ENCODE measurements around the gene HELLS.
"Not testable (repeated sequence)": the region's sequence is repeated elsewhere in the genome, so short reads cannot be mapped to it uniquely, and the experiment has no call there.

The HELLS gene

DNA sequence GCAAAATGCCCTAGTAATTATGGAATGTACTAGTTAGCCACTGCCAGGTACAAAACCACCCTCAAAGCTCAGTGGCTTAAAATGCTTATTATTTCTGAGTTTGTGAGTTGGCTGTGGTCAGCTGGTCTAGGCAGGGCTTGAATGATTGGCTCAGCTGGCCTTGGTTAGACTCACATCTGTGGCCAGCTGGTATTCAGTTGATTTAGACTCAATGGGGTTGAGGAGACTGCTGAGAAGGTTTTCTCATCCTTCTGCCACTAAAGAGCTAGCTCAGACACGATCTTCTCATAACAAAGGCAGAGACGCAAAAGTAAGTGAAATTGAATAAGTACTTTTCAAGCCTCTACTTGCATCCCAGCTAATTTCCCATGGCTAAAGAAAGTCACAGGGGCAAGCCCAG is 80.9 kb downstream of the HELLS start:
- no peak for DNase-seq (ENCODE audit: extremely low spot score)
- POLR2A ChIA-PET, result no interaction called here
- CTCF ChIA-PET, result no interaction called here
- no peak for TF ChIP-seq FOXM1 (IDR thresholded peaks at IDR 0.05; ENCODE audit: borderline replicate concordance)

DNA sequence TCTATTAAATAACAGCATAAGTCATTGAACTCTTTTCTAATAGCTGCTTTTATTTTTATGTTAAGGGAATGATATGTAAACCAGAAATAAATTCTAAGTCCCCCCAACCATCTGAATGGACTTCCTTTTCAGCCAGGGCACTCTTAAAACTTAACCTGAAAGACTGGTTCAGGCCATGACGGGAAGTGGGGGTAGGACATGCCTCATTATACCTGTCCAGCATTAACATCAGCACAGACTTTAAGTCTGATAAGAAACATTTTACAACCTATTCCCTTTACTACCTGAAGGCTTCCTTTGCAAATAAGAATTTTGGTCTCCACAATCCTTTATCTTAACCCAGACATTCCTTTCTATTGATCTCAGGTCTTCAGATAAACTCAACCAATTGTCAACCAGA is 81.9 kb downstream of the HELLS start:
- ChIA-PET CTCF (no interaction called here), POLR2A (no interaction called here)
- TF ChIP-seq ELF4 (IDR thresholded peaks at IDR 0.05), result no peak
- no peak for TF ChIP-seq ZNF384 (IDR thresholded peaks at IDR 0.05)
- no peak for TF ChIP-seq SUZ12 (IDR thresholded peaks at IDR 0.05)
- TF ChIP-seq BHLHE40 (IDR thresholded peaks at IDR 0.05; ENCODE audit: borderline replicate concordance), result no peak
- TF ChIP-seq HDGF (IDR thresholded peaks at IDR 0.05; ENCODE audit: borderline replicate concordance), result no peak
- no peak for TF ChIP-seq FOXM1 (IDR thresholded peaks at IDR 0.05; ENCODE audit: borderline replicate concordance)
- no peak for TF ChIP-seq CTBP1 (IDR thresholded peaks at IDR 0.05; ENCODE audit: borderline replicate concordance)
- no peak for TF ChIP-seq FOXK2 (IDR thresholded peaks at IDR 0.05)
- no peak for TF ChIP-seq L3MBTL2 (conservative IDR thresholded peaks at IDR 0.05)
- TF ChIP-seq SP1 (IDR thresholded peaks at IDR 0.05), result no peak
- TF ChIP-seq ARNT (IDR thresholded peaks at IDR 0.05), result no peak
- no peak for DNase-seq (ENCODE audit: extremely low spot score)

DNA sequence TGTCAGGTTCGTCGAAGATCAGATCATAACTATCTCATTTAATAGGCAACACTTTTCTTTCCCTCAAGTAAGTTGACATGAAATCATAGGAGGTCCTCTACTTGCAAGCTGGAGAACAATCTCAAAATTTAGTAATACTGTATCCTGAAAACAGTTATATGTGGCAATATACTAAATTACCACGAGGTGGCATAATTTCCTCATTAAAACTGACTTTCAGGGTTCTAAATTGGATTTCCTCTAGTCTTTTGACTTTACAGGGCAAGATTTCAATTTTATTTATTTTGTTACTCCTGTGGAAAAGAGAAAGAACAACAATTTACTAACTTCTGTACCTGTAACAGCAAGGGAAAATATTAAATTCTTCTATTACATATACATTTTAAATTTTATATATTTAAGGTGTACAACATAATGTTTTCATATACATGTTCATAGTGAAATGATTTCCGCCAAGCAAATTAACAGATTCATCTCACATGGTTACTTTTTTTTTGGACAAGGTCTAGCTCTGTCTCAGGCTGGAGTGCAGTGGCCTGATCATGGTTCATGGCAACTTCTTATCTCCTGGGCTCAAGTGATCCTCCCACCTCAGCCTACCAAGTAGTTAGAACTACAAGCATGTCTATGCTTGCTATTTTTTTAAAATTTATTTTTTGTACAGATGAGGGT is 84.6 kb downstream of the HELLS start:
- ChIA-PET POLR2A (no interaction called here), CTCF (interaction anchor here (0.6 to 0.7 kb wide), 3 partner anchors 10 to 743 kb away, joined by 3 read pairs; no protein-coding TSS in a partner anchor)
- DNase-seq (ENCODE audit: extremely low spot score), result peak; percentile 38
- TF ChIP-seq LEF1 (IDR thresholded peaks at IDR 0.05; ENCODE audit: borderline replicate concordance), result no peak
- no peak for TF ChIP-seq ZNF384 (IDR thresholded peaks at IDR 0.05)
- no peak for TF ChIP-seq FOXA1 (IDR thresholded peaks at IDR 0.05)
- TF ChIP-seq BHLHE40 (IDR thresholded peaks at IDR 0.05; ENCODE audit: borderline replicate concordance), result no peak
- TF ChIP-seq SP1 (IDR thresholded peaks at IDR 0.05), result no peak
- no peak for TF ChIP-seq FOXK2 (IDR thresholded peaks at IDR 0.05)
- no peak for TF ChIP-seq ARNT (IDR thresholded peaks at IDR 0.05)
- TF ChIP-seq ELF4 (IDR thresholded peaks at IDR 0.05), result no peak
- TF ChIP-seq FOXM1 (IDR thresholded peaks at IDR 0.05; ENCODE audit: borderline replicate concordance), result no peak
- TF ChIP-seq SUZ12 (IDR thresholded peaks at IDR 0.05), result no peak
- TF ChIP-seq TARDBP (IDR thresholded peaks at IDR 0.05), result no peak
- TF ChIP-seq, protein P1, sequence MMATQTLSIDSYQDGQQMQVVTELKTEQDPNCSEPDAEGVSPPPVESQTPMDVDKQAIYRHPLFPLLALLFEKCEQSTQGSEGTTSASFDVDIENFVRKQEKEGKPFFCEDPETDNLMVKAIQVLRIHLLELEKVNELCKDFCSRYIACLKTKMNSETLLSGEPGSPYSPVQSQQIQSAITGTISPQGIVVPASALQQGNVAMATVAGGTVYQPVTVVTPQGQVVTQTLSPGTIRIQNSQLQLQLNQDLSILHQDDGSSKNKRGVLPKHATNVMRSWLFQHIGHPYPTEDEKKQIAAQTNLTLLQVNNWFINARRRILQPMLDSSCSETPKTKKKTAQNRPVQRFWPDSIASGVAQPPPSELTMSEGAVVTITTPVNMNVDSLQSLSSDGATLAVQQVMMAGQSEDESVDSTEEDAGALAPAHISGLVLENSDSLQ (IDR thresholded peaks at IDR 0.05), result no peak
- TF ChIP-seq HDGF (IDR thresholded peaks at IDR 0.05; ENCODE audit: borderline replicate concordance), result no peak
- TF ChIP-seq CTBP1 (IDR thresholded peaks at IDR 0.05; ENCODE audit: borderline replicate concordance), result no peak
- no peak for TF ChIP-seq L3MBTL2 (conservative IDR thresholded peaks at IDR 0.05)
- TF ChIP-seq NFRKB (IDR thresholded peaks at IDR 0.05), result no peak

DNA sequence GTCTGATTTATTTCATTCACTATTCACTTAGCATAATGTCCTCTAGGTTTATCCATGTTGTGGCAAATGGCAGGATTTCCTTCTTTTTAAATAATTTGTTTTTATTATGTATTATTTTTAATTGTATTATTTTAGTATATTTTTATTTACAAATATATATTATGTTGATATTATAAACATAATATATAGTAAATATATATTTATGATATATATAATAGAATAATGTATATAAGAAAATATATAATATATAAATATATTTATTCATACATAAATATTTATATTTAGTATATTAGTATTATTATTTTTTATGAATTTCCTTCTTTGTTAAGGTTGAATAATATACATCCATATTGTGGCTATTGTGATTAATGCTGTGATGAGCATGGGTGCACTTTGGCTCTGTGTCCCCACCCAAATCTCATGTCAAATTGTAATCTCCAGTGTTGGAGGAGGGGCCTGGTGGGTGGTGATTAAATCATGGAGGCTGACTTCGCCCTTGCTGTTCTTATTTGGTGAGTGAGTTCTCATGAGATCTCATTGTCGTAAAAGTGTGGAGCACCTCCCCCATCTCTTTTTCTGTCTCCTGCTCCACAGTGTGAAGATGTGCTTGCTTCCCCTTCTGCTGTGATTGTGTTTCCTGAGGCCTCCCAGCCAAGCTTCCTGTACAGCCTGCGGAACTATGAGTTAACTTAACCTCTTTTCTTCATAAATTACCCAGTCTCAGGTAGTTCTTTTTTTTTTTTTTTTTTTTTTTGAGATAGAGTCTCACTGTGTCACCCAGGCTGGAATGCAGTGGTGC is 85.7 kb downstream of the HELLS start:
- ChIA-PET CTCF (interaction anchor here (0.6 to 0.7 kb wide), 2 partner anchors 12 to 721 kb away, joined by 3 read pairs; no protein-coding TSS in a partner anchor), POLR2A (no interaction called here)
- no peak for DNase-seq (ENCODE audit: extremely low spot score)
- TF ChIP-seq TARDBP (IDR thresholded peaks at IDR 0.05) (no peak), NFRKB (IDR thresholded peaks at IDR 0.05) (no peak), ZNF384 (IDR thresholded peaks at IDR 0.05) (no peak), BHLHE40 (IDR thresholded peaks at IDR 0.05; ENCODE audit: borderline replicate concordance) (no peak), FOXK2 (IDR thresholded peaks at IDR 0.05) (no peak), CTBP1 (IDR thresholded peaks at IDR 0.05; ENCODE audit: borderline replicate concordance) (no peak), ELF4 (IDR thresholded peaks at IDR 0.05) (no peak), SP1 (IDR thresholded peaks at IDR 0.05) (no peak), SUZ12 (IDR thresholded peaks at IDR 0.05) (no peak), L3MBTL2 (conservative IDR thresholded peaks at IDR 0.05) (no peak), FOXA1 (IDR thresholded peaks at IDR 0.05) (no peak), LEF1 (IDR thresholded peaks at IDR 0.05; ENCODE audit: borderline replicate concordance) (no peak), ARNT (IDR thresholded peaks at IDR 0.05) (no peak), FOXM1 (IDR thresholded peaks at IDR 0.05; ENCODE audit: borderline replicate concordance) (no peak), HDGF (IDR thresholded peaks at IDR 0.05; ENCODE audit: borderline replicate concordance) (no peak)
- TF ChIP-seq, protein P1 (IDR thresholded peaks at IDR 0.05), result no peak

DNA sequence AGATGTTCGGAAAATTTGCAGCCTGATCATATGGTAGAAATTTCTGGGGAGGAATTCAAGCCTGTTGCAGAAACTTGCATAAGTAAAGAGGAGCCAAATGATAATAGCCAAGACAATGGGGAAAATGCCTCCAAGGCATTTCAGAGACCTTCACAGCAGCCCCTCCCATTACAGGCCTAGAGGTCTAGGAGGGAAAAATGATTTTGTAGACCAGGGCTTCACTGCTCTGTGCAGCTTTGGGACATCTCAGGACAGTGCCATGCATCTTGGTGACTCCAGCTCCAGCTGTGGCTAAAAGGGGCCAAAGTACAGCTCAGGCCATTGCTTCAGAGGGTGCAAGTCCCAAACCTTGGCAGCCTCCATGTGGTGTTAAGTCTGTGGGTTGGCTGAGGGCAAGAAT is 87.4 kb downstream of the HELLS start:
- CTCF ChIA-PET, result no interaction called here
- TF ChIP-seq NFRKB (IDR thresholded peaks at IDR 0.05), result no peak
- TF ChIP-seq LEF1 (IDR thresholded peaks at IDR 0.05; ENCODE audit: borderline replicate concordance), result no peak
- TF ChIP-seq SUZ12 (IDR thresholded peaks at IDR 0.05), result no peak
- no peak for TF ChIP-seq CTBP1 (IDR thresholded peaks at IDR 0.05; ENCODE audit: borderline replicate concordance)
- TF ChIP-seq HDGF (IDR thresholded peaks at IDR 0.05; ENCODE audit: borderline replicate concordance), result no peak
- no peak for TF ChIP-seq FOXA1 (IDR thresholded peaks at IDR 0.05)
- TF ChIP-seq FOXK2 (IDR thresholded peaks at IDR 0.05), result no peak
- TF ChIP-seq ZNF384 (IDR thresholded peaks at IDR 0.05), result no peak
- TF ChIP-seq, protein P1 (IDR thresholded peaks at IDR 0.05), result no peak
- TF ChIP-seq ARNT (IDR thresholded peaks at IDR 0.05), result no peak
- no peak for TF ChIP-seq L3MBTL2 (conservative IDR thresholded peaks at IDR 0.05)
- DNase-seq (ENCODE audit: extremely low spot score), result no peak
- POLR2A ChIA-PET, result no interaction called here

DNA sequence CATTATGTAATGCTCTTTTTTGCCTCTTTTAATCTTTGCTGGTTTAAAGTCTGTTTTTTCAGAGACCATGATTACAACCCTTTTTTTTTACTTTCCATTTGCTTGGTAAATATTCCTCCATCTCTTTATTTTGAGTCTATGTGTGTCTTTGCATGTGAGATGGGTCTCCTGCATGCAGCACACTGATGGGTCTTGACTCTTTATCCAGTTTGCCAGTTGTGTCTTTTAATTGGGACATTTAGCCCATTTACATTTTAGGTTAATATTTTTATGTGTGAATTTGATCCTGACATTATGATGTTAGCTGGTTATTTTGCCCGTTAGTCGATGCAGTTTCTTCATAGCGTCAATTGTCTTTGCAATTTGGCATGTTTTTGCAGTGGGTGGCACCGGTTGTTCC is 92.5 kb downstream of the HELLS start:
- POLR2A ChIA-PET; DNase-seq (ENCODE audit: extremely low spot score); CTCF ChIA-PET: not testable (repeated sequence)

Data from HEK293T (cell line).